GM10266 (cell line): ENCODE data around the gene ZDHHC1.
"Not testable (repeated sequence)": the region's sequence is repeated elsewhere in the genome, so short reads cannot be mapped to it uniquely, and the experiment has no call there.

Experiments used
- DNase-seq: peaks from one replicate; pipeline ENCODE4 v3.0.0; 2012; ENCODE audit errors: extremely low spot score
- TF ChIP-seq, protein P1 (sequence below): IDR thresholded peaks from 2 replicates; pipeline ENCODE4 v1.5.1; 2012; ENCODE audit warnings: mild to moderate bottlenecking, low read depth; ENCODE audit not compliant: control insufficient read depth, insufficient read depth; ENCODE audit errors: missing control alignments

The ZDHHC1 gene

DNA sequence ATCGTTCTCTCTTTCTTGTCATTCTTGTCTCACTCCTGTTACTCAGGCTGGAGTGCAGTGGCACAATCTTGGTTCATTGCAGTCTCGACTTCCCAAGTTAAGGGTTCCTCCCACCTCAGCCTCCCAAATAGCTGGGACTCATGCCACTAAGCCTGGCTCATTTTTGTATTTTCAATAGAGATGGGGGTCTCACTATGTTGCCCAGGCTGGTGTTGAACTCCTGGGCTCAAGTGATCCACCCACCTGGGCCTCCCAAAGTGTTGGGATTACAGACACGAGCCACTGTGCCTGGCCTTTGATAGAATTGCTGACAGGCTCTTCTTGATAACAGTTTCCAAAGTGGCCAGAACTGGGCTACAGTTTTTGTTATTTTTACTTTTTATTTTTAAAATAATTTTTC is 55.2 kb downstream of the ZDHHC1 start:
- DNase-seq: no peak
- TF ChIP-seq, protein P1, sequence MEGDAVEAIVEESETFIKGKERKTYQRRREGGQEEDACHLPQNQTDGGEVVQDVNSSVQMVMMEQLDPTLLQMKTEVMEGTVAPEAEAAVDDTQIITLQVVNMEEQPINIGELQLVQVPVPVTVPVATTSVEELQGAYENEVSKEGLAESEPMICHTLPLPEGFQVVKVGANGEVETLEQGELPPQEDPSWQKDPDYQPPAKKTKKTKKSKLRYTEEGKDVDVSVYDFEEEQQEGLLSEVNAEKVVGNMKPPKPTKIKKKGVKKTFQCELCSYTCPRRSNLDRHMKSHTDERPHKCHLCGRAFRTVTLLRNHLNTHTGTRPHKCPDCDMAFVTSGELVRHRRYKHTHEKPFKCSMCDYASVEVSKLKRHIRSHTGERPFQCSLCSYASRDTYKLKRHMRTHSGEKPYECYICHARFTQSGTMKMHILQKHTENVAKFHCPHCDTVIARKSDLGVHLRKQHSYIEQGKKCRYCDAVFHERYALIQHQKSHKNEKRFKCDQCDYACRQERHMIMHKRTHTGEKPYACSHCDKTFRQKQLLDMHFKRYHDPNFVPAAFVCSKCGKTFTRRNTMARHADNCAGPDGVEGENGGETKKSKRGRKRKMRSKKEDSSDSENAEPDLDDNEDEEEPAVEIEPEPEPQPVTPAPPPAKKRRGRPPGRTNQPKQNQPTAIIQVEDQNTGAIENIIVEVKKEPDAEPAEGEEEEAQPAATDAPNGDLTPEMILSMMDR: no peak

GRCh38 chr16:67359540-67360269 is 56.6 kb downstream of the ZDHHC1 start:
- not testable (repeated sequence) for DNase-seq

- no peak for DNase-seq
- TF ChIP-seq, protein P1: no peak
Observed at GRCh38 chr16:67357561-67357960, 58.7 kb downstream of the ZDHHC1 start.

DNA sequence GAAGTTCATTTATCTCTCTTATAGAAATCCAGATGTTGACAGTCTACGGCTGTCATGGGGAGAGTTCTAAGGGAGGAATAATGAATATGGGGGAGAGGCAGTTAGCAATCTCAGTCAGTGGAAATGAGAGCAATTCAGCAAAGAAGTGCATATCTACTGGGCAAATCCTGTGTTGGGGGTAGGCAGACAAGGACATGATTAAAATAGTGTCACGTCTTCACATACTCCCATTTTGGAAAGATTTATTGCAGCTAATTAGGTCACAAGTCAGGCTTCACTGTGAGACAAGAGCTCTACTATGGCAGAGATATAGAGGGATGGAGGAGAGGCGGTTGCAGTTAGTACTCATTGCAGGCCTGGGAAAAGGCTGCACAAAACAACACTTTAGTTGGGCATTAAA is 59.9 kb downstream of the ZDHHC1 start:
- DNase-seq: no peak
- TF ChIP-seq, protein P1: no peak

- DNase-seq: not testable (repeated sequence)
Observed at GRCh38 chr16:67352463-67352862, 63.8 kb downstream of the ZDHHC1 start.

DNA sequence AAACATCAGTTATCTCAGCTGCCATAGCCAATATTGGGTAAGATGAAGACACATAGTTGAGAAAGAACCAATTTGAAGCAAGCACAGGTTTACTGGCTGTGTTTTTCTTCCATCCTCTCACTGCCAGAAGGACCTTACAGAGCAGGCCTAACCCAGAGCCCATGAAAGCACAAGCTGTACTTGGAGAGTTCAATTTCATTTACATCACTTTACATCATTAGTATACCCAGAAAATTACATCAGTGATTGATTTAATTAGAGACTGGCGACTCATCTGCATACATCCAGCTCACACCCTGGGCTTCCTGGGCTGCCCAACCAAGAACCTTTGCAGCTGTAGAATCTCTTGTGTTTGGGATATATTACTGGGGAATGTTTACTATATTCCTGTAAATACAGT is 66.0 kb downstream of the ZDHHC1 start:
- TF ChIP-seq, protein P1: no peak
- DNase-seq: no peak

GRCh38 chr16:67349172-67349571 is 67.1 kb downstream of the ZDHHC1 start:
- TF ChIP-seq, protein P1: peak; percentile 29
- DNase-seq: no peak

DNA sequence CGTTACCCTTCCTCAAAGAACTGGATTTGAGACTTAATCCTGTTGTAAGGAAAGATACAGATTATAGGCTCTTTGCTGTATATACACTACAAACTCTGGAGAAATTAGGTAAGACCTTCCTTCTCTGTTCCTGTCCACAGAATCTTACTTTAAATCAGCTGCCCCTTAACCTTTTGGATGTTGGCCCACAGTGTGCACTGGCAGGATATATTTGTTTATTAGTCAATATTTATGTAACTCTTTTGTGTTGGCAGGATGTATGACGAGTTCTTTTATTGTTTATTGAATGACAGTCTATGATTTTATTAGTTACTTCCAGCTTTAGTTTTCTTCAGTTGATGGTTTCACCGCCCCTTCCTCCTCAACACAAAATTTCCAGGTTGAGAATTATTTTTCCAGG is 69.9 kb downstream of the ZDHHC1 start:
- TF ChIP-seq, protein P1: no peak
- no peak for DNase-seq
